Neural cell (in vitro differentiated cells): ENCODE data around the gene FAM9C.

Experiments used
- EP300 ChIP-seq: fragments of 450-650 bp; conservative IDR thresholded peaks from 2 replicates; pipeline ENCODE4 v1.6.1; 2014; ENCODE audit warnings: antibody characterized with exemption, mild to moderate bottlenecking, moderate library complexity; ENCODE audit not compliant: poor library complexity, severe bottlenecking
- EZH2 ChIP-seq: fragments of 200-600, 300-800 bp; shearing (Covaris generic), sonication (generic); IDR thresholded peaks from 2 replicates; pipeline ENCODE4 v1.6.1; 2014; ENCODE audit warnings: antibody characterized with exemption, low read length, borderline replicate concordance, mild to moderate bottlenecking; ENCODE audit not compliant: insufficient read depth, poor library complexity, severe bottlenecking
- MXI1 ChIP-seq: fragments of 450-650 bp; conservative IDR thresholded peaks from 2 replicates; pipeline ENCODE4 v1.6.1; 2014; ENCODE audit warnings: antibody characterized with exemption, mild to moderate bottlenecking; ENCODE audit not compliant: poor library complexity, severe bottlenecking
- POLR2AphosphoS5 ChIP-seq: IDR thresholded peaks from 2 replicates; pipeline ENCODE4 v1.6.1; 2012
- RAD21 ChIP-seq: fragments of 450-650 bp; conservative IDR thresholded peaks from 2 replicates; pipeline ENCODE4 v1.6.1; 2014; ENCODE audit warnings: antibody characterized with exemption, mild to moderate bottlenecking, moderate library complexity
- SMC3 ChIP-seq: fragments of 450-650 bp; conservative IDR thresholded peaks from 2 replicates; pipeline ENCODE4 v1.6.1; 2014; ENCODE audit warnings: antibody characterized with exemption, mild to moderate bottlenecking, moderate library complexity; ENCODE audit not compliant: poor library complexity
- TAF1 ChIP-seq: IDR thresholded peaks from 2 replicates; pipeline ENCODE4 v1.6.1; 2012; ENCODE audit warnings: low read depth
- TF ChIP-seq, protein P1 (sequence below): fragments of 450-650 bp; IDR thresholded peaks from 2 replicates; pipeline ENCODE4 v1.5.1; 2014; ENCODE audit warnings: antibody characterized with exemption, mild to moderate bottlenecking, moderate library complexity; ENCODE audit not compliant: poor library complexity, severe bottlenecking
- TF ChIP-seq, protein P2 (sequence below): IDR thresholded peaks from 2 replicates; pipeline ENCODE4 v1.6.1; 2012; ENCODE audit warnings: borderline replicate concordance

GRCh38 chrX:13064599-13065143 is 20.3 kb upstream of the FAM9C start:
- TF ChIP-seq, protein P1, sequence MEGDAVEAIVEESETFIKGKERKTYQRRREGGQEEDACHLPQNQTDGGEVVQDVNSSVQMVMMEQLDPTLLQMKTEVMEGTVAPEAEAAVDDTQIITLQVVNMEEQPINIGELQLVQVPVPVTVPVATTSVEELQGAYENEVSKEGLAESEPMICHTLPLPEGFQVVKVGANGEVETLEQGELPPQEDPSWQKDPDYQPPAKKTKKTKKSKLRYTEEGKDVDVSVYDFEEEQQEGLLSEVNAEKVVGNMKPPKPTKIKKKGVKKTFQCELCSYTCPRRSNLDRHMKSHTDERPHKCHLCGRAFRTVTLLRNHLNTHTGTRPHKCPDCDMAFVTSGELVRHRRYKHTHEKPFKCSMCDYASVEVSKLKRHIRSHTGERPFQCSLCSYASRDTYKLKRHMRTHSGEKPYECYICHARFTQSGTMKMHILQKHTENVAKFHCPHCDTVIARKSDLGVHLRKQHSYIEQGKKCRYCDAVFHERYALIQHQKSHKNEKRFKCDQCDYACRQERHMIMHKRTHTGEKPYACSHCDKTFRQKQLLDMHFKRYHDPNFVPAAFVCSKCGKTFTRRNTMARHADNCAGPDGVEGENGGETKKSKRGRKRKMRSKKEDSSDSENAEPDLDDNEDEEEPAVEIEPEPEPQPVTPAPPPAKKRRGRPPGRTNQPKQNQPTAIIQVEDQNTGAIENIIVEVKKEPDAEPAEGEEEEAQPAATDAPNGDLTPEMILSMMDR, result no peak
- TF ChIP-seq POLR2AphosphoS5 (no peak), EP300 (no peak), TAF1 (no peak), SMC3 (no peak), RAD21 (no peak), EZH2 (no peak), MXI1 (no peak)
- TF ChIP-seq, protein P2, sequence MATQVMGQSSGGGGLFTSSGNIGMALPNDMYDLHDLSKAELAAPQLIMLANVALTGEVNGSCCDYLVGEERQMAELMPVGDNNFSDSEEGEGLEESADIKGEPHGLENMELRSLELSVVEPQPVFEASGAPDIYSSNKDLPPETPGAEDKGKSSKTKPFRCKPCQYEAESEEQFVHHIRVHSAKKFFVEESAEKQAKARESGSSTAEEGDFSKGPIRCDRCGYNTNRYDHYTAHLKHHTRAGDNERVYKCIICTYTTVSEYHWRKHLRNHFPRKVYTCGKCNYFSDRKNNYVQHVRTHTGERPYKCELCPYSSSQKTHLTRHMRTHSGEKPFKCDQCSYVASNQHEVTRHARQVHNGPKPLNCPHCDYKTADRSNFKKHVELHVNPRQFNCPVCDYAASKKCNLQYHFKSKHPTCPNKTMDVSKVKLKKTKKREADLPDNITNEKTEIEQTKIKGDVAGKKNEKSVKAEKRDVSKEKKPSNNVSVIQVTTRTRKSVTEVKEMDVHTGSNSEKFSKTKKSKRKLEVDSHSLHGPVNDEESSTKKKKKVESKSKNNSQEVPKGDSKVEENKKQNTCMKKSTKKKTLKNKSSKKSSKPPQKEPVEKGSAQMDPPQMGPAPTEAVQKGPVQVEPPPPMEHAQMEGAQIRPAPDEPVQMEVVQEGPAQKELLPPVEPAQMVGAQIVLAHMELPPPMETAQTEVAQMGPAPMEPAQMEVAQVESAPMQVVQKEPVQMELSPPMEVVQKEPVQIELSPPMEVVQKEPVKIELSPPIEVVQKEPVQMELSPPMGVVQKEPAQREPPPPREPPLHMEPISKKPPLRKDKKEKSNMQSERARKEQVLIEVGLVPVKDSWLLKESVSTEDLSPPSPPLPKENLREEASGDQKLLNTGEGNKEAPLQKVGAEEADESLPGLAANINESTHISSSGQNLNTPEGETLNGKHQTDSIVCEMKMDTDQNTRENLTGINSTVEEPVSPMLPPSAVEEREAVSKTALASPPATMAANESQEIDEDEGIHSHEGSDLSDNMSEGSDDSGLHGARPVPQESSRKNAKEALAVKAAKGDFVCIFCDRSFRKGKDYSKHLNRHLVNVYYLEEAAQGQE, result no peak
